Panc1 (cell line): Measurements from ENCODE around the gene USP12. TPM values are rescaled to one million over a fixed set of nuclear protein-coding genes. Genes with fewer than 3 reads are reported as not detected.

ENCODE experiments used
- ATAC-seq: fragments of 200-7000 bp; cut with Tn5 transposase; 2 replicates; pipeline ENCODE4 v1.9.1; 2020; ENCODE audit warnings: mild to moderate bottlenecking, moderate library complexity
- BruUV-seq: library from RNA; stranded (reverse); fragments of 400-500 nt; replicated peaks from 2 replicates; lab custom pipeline; 2021; lab: Mats Ljungman, UMichigan
- CTCF ChIA-PET: fragments of 300-600 bp; sonication (Branson Sonifier 250); formaldehyde crosslinking; loops from one replicate; lab custom pipeline; 2022; ENCODE audit warnings: antibody characterized with exemption; lab: Charles Lee
- POLR2A ChIA-PET: fragments of 300-600 bp; sonication (Branson Sonifier 250); formaldehyde crosslinking; loops from one replicate; lab custom pipeline; 2022; ENCODE audit warnings: antibody characterized with exemption; lab: Charles Lee
- DNase-seq: peaks from one replicate; pipeline ENCODE4 v3.0.0-alpha.2; 2010; ENCODE audit warnings: low read depth, low spot score
- H3K27ac ChIP-seq: 2 replicates; pipeline ENCODE4 v1.5.1; 2011; ENCODE audit warnings: mild to moderate bottlenecking, low read length, inconsistent platforms
- H3K27me3 ChIP-seq: fragments of 200-500 bp; sonication (Bioruptor generic); 2 replicates; pipeline ENCODE4 v1.6.0; 2014; ENCODE audit warnings: low read length, inconsistent platforms; ENCODE audit not compliant: control insufficient read depth, insufficient read depth
- H3K36me3 ChIP-seq: fragments of 200-500 bp; sonication (Bioruptor generic); 2 replicates; pipeline ENCODE4 v1.5.1; 2014; ENCODE audit warnings: inconsistent platforms, mild to moderate bottlenecking, low read length, moderate library complexity; ENCODE audit not compliant: control insufficient read depth, insufficient read depth
- H3K4me1 ChIP-seq: 2 replicates; pipeline ENCODE4 v1.5.1; 2011; ENCODE audit warnings: inconsistent platforms, mild to moderate bottlenecking, low read length, moderate library complexity; ENCODE audit not compliant: control insufficient read depth, insufficient read depth
- H3K4me3 ChIP-seq, 2 experiments: 2 replicates each; pipeline ENCODE4 v1.5.1; 2011 to 2012; ENCODE audit warnings: low read depth in 2 of 2, low read length in 2 of 2, mild to moderate bottlenecking in 2 of 2, inconsistent platforms in 1 of 2, moderate library complexity in 1 of 2
- H3K9me3 ChIP-seq: fragments of 200-500 bp; sonication (Bioruptor generic); 2 replicates; pipeline ENCODE4 v1.5.1; 2014; ENCODE audit warnings: low read depth, mild to moderate bottlenecking, inconsistent platforms, low read length, moderate library complexity; ENCODE audit not compliant: control insufficient read depth, insufficient read depth
- CTCF ChIP-seq: fragments of 450-650 bp; IDR thresholded peaks from 2 replicates; pipeline ENCODE4 v1.5.1; 2017; ENCODE audit warnings: mild to moderate bottlenecking
- POLR2AphosphoS5 ChIP-seq: IDR thresholded peaks from 2 replicates; pipeline ENCODE4 v1.6.1; 2012; ENCODE audit warnings: mild to moderate bottlenecking, low read depth, low read length, moderate library complexity
- REST ChIP-seq, 2 experiments: IDR thresholded peaks; 2 replicates each; pipeline ENCODE4 v1.6.1; 2011 to 2012; ENCODE audit warnings: low read depth in 2 of 2, control low read depth in 1 of 2, low read length in 1 of 2, mild to moderate bottlenecking in 1 of 2, moderate library complexity in 1 of 2; ENCODE audit not compliant: insufficient read depth in 1 of 2
- SIN3A ChIP-seq: IDR thresholded peaks from 2 replicates; pipeline ENCODE4 v1.6.1; 2012; ENCODE audit warnings: low read depth, mild to moderate bottlenecking, low read length, moderate library complexity, borderline replicate concordance; ENCODE audit not compliant: insufficient read depth
- TCF7L2 ChIP-seq: IDR thresholded peaks from 2 replicates; pipeline ENCODE4 v1.6.1; 2011; ENCODE audit warnings: mild to moderate bottlenecking, low read depth, low read length, inconsistent platforms
- in situ Hi-C: cut with HindIII; loops from 2 replicates; pipeline ENCODE4 v1.10.0; 2016; ENCODE audit warnings: low sequenced_read_pairs, low pct_unique_long_range_greater_than_20kb
- intact Hi-C: fragments of 100-400 bp; cut with micrococcal nuclease; formaldehyde crosslinking; loops from one replicate; pipeline ENCODE4 v1.10.0; 2022; ENCODE audit not compliant: unreplicated experiment
- total RNA-seq: library from RNA; stranded (reverse); gene quantifications from one replicate; pipeline ENCODE4 v1.2.1, GENCODE V29; 2021; ENCODE audit not compliant: unreplicated experiment

USP12 gene
- total RNA-seq, 1 experiment from 2014 or later, result 82.0 TPM

- in situ Hi-C loops (no loop called here), intact Hi-C loops (no loop called here)
- peak; percentile 44 for ATAC-seq
- TF ChIP-seq SIN3A, result no peak
- TF ChIP-seq CTCF, result no peak
- no peak for TF ChIP-seq POLR2AphosphoS5
- no peak for TF ChIP-seq REST (IDR thresholded peaks at IDR 0.05; ENCODE audit: insufficient read depth in 1 of 2, low read depth in 2 of 2, low read length in 1 of 2)
- no peak for TF ChIP-seq TCF7L2
- BruUV-seq, result no TSS peak
- ChIA-PET POLR2A (interaction anchor here (0.7 kb wide), 2 partner anchors 76 to 204 kb away, joined by 3 to 7 read pairs; no protein-coding TSS in a partner anchor), CTCF (interaction anchor here (0.8 kb wide), 1 partner anchor 1675 kb away, joined by 5 read pairs; no protein-coding TSS in a partner anchor)
- no peak for DNase-seq
- peak overlapping the region; percentile 90 for H3K27ac ChIP-seq
- H3K27me3 ChIP-seq, result no peaks in the 10 kb centered on the region
- H3K36me3 ChIP-seq, result no peaks in the 10 kb centered on the region
- peaks cover 22% of the 10 kb centered on the region for H3K4me1 ChIP-seq
- no peaks in the 10 kb centered on the region for H3K9me3 ChIP-seq
- no peak overlapping the region for H3K4me3 ChIP-seq
Measured at GRCh38 chr13:27183561-27184147, 12.0 kb upstream of the USP12 start.

- DNase-seq, result peak; percentile 81
- BruUV-seq, result no TSS peak
- in situ Hi-C loops (no loop called here), intact Hi-C loops (no loop called here)
- H3K27me3 ChIP-seq, result no peaks in the 10 kb centered on the region
- TF ChIP-seq SIN3A, result no peak
- TF ChIP-seq CTCF, result no peak
- peak; percentile 58; the same call in 1 of the 2 replicates for TF ChIP-seq POLR2AphosphoS5
- TF ChIP-seq REST (IDR thresholded peaks at IDR 0.05; ENCODE audit: insufficient read depth in 1 of 2, low read depth in 2 of 2, low read length in 1 of 2), result no peak
- TF ChIP-seq TCF7L2, result no peak
- H3K36me3 ChIP-seq, result no peaks in the 10 kb centered on the region
- peak overlapping the region; percentile 7 to 39; a peak in 3 of 4 replicates for H3K4me3 ChIP-seq
- ATAC-seq, result peak; percentile 98
- H3K9me3 ChIP-seq, result no peaks in the 10 kb centered on the region
- H3K27ac ChIP-seq, result peak overlapping the region; percentile 90
- H3K4me1 ChIP-seq, result peaks cover 17% of the 10 kb centered on the region
- CTCF ChIA-PET, result no interaction called here
- POLR2A ChIA-PET, result no interaction called here
Measured at GRCh38 chr13:27182844-27183497, 11.4 kb upstream of the USP12 start.
